NCI-H446 treated with DMSO at 0.1 percent for 48 hours (cell line): Measurements from ENCODE around the gene PTPN21.

Experiments used
- DNase-seq: peaks from one replicate; lab custom pipeline; 2025; lab: John Stamatoyannopoulos, UW

Gene PTPN21

GRCh38 chr14:88554457-88555286, at the start of gene PTPN21:
TSS of gene PTPN21 (minus strand) at chr14:88555007. CDS start at chr14:88550417, 4,590 bp downstream.
- no peak for DNase-seq

- no peak for DNase-seq
Observed at GRCh38 chr14:88604212-88604611, 49.4 kb upstream of the PTPN21 start.

GRCh38 chr14:88599761-88600439, 45.1 kb upstream of the PTPN21 start:
- no peak for DNase-seq

- DNase-seq, result no peak
Observed at GRCh38 chr14:88599326-88599725, 44.5 kb upstream of the PTPN21 start.

GRCh38 chr14:88598097-88598675, 43.4 kb upstream of the PTPN21 start:
- DNase-seq, result no peak

GRCh38 chr14:88597601-88598000, 42.8 kb upstream of the PTPN21 start:
- DNase-seq, result no peak

- no peak for DNase-seq
Observed at GRCh38 chr14:88597038-88597437, 42.2 kb upstream of the PTPN21 start.

GRCh38 chr14:88592031-88592430, 37.2 kb upstream of the PTPN21 start:
- DNase-seq, result no peak

- DNase-seq, result no peak
Observed at GRCh38 chr14:88590173-88590572, 35.4 kb upstream of the PTPN21 start.

GRCh38 chr14:88588081-88588480, 33.3 kb upstream of the PTPN21 start:
- no peak for DNase-seq

- no peak for DNase-seq
Observed at GRCh38 chr14:88584451-88584850, 29.6 kb upstream of the PTPN21 start.

GRCh38 chr14:88576222-88576621, 21.4 kb upstream of the PTPN21 start:
- no peak for DNase-seq

- no peak for DNase-seq
Observed at GRCh38 chr14:88572117-88572516, 17.3 kb upstream of the PTPN21 start.

GRCh38 chr14:88568196-88568595, 13.4 kb upstream of the PTPN21 start:
- no peak for DNase-seq

- no peak for DNase-seq
Observed at GRCh38 chr14:88565427-88565826, 10.6 kb upstream of the PTPN21 start.

GRCh38 chr14:88563845-88564244, 9.0 kb upstream of the PTPN21 start:
- DNase-seq, result no peak

- DNase-seq, result peak; percentile 80
Observed at GRCh38 chr14:88562831-88563686, 8.3 kb upstream of the PTPN21 start, which contains the start of gene ZC3H14. TSS of gene ZC3H14 (plus strand) at chr14:88563037. CDS start at chr14:88563134, 97 bp downstream.

- no peak for DNase-seq
Observed at GRCh38 chr14:88562532-88562830, 7.7 kb upstream of the PTPN21 start.

GRCh38 chr14:88559852-88560251, 5.0 kb upstream of the PTPN21 start:
- DNase-seq, result peak; percentile 22

GRCh38 chr14:88556581-88556980, 1.8 kb upstream of the PTPN21 start:
- no peak for DNase-seq

GRCh38 chr14:88553886-88554456, 836 bp downstream of the PTPN21 start:
- DNase-seq, result no peak

- no peak for DNase-seq
Observed at GRCh38 chr14:88552876-88553275, 1.9 kb downstream of the PTPN21 start.
